SHP77 treated with DMSO at 0.1 percent for 48 hours (cell line): ENCODE data around the gene ERFL.
A peak's percentile ranks its signal among the peaks of the same experiment; 100 is the strongest.
"Not testable (repeated sequence)": the region's sequence is repeated elsewhere in the genome, so short reads cannot be mapped to it uniquely, and the experiment has no call there.

Source experiments
- DNase-seq: peaks from one replicate; lab custom pipeline; 2025; lab: John Stamatoyannopoulos, UW

The ERFL gene

DNA sequence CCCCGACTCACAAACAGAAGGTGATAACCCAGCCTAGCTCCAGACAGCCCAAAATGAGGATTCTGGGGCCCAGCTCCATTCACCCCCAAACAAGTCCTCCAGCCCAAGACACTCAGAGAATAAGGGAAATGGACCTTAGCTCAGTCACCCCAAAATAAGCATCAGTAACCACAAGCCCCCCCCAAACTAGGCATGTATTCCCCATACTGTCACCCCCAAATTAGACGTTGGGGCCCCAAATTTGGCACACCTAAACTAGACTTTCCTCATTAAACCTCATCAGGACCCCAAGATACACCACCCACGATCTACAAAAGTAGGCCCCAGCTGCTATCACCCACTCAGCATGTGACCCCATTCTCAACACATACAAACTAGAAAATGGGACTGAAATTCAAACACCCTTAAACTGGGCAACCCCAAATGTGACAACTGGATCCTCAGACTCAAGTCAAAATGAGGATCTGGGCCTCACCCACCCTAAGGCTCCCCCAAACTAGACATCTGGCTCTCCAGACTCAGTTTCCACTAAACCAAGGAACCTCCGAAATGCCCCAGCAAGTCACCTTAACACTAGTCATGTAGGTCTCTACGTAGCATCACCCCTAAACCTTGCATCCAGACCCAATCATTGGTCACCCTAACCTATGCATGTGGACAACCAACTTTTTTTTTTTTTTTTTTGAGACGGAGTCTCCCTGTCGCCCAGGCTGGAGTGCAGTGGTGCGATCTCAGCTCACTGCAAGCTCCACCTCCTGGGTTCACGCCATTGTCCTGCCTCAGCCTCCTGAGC is 13.4 kb upstream of the ERFL start:
- DNase-seq: no peak

DNA sequence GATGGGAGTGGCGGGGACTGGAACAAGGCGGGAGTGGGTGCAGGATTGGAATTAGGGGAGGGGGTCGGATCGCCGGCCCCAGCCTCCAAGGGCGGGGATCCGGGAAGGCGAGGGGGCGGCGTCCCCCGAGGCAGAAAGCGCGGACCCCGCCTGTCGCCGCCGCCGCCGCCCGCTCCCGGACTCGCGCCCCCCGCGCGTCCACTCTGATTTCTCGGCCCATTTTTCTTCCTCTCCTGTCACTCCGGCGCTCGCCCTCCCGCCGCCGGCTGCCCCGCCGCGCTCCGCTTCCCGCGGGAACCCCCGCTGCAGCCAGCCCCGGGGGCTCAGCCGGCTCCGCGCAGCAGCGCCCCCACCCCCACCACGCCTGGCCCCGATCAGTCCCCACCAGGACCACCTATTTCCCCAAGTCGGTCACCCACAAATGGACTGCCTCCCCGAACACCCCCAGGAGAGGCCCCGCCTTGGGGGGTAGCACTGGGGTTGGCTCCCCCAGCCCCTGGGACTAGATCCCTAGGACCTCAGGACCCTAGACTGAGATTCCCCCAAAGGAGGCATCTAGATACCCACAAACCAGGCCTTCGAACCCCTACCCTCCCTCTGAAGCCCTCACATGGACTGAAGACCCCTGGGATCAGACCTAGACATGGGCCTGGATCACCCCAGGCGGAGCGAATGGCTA is 12.6 kb upstream of the ERFL start:
- no peak for DNase-seq

GRCh38 chr19:41939861-41940730 is 11.8 kb upstream of the ERFL start:
- DNase-seq: no peak

DNA sequence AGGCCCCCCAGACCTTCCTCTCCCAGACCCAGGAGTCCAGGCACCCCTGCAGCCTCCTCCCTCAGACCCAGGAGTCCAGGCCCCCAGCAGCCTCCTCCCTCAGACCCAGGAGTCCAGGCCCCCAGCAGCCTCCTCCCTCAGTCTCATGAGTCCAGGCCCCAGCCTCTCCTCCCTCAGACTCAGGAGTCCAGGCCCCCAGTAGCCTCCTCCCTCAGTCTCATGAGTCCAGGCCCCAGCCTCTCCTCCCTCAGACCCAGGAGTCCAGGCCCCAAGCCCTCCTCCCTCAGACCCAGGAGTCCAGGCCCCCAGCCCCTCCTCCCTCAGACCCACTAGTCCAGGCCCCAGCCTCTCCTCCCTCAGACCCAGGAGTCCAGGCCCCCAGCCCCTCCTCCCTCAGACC is 11.0 kb upstream of the ERFL start:
- DNase-seq: not testable (repeated sequence)

DNA sequence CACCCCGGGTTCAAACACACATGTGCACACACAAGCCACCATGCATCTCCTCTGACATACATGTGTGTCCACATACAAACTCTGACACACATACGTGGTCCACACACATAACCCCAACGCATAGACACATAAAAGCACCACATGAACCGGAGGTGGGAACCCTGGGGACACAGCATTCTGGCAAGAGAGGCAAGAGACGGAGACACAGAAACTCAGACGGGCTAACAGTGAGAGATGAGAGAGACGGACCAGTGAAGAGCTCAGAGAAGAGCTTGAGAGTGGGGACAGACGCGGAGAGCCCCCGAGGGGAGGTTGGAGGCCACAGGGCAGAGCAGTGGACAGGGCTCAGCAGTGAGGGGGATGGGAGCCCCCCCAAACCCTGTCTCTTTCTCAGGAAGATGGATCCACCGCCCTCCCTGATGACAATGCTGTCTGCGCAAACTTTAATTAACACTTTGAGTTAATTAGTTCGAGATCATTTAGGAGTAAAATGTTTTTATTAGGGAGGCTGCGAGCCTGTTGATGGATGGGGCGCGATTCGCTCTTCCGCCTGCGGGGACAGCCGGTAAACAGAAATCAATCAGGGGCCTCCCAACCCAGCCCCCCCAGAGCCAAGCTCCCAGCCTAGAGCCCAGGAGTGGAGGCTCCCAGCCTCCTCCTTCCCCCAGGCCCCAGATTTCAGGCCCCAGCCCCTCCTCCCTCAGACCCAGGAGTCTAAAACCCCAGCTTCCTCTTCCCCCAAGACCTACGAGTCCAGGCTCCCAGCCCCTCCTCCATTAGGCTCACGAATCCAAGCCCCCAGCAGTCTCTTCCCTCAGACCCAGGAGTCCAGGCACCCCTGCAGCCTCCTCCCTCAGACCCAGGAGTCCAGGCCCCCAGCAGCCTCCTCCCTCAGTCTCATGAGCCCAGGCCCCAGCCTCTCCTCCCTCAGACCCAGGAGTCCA is 9.5 kb upstream of the ERFL start:
- DNase-seq: no peak

DNA sequence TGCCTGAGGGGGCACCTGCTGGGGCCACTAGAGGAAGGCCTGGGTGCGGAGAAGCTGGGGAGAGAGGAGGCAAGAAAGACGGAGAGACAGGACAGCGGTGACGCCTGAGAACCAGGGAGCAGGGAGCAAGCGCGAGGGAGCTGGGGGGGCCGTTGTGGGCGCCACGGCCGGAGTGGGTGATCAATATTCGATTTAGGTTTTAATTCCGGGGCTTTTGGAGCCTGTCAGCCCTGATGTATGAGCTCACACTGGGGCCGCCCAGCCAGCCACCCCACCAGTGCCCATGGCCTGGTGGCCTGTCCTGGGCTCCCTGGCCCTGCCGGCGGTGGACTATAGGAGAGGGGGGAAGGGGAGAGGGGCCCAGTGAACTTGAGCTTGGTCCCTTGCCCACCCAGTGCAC is 8.7 kb upstream of the ERFL start:
- no peak for DNase-seq

DNA sequence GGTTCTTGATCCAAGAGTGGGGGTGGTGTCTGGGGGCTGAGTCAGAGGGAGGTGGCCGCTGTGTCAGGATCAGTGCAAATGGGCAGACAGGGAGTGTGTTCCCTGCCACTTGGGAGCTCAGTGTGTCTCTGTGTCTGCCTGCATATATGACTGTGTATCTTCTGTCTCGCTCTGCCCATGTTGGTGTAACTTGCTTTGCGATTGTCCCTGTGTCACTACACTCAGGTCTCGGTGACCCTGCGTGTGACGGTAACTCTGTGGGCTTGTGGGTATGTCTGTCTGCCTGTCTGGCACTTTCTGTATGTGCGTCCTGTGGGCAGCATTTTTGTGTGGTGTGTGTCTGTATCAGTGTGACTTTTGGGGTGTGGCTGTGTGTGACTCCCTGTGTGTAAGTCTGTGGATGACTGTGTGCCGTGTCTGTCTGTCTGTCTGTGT is 8.2 kb upstream of the ERFL start:
- DNase-seq: no peak

DNA sequence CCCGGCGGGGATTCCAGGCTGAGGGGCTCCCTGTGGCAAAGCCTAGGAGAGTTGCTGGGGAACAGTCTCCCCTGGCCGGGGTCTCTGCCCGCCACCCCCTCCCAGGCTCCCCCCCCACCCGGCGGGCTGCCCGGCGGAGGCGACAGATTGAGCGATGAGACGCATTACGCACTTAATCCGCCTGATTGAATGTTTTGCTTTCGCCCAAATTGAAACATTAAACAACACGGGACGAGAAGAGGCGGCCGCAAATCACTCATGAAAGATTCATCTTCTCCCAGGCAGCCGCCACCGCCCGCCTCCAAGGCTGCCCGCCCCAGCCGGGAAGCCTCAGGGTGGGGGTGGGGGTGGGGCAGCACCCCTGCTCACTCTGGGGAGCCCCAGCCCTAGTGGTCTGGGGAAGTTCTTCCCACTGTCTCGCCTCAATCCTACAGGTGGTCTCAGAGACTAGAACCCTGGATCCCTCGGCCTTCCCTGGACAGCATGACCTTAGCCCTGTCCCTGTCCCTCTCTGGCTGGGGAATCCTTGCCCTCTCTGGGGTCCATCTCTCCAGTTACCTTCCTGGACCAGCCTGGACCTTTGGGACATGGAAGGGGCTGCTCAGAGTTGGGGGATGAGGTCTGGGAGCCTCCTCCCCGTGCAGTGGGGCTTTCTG is 7.6 kb upstream of the ERFL start:
- DNase-seq: no peak

DNA sequence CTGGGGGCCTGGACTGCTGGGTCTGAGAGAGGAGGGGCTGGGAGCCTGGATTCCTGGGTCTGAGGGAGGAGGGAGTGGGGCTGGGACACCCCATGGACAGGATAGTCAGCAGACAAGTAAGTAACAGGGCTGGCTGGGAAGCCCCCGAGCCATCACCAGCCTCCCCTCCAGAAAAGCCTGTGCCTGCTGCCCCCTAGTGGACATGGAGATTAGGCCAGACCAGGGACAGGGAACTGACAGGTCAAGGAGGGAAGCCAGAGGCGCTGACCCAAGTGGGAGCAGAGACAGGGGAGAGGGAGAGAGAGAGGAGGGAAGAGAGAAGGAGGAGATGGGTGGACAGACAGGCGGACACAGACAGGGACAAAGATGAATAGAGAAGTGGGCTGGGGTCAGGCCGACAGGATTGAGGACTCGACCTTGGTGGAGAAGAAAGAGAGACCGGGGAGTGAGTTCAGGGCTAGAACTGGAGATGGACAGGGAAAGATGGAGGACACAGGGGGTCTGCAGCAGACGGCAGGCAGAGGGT is 6.7 kb upstream of the ERFL start:
- peak; percentile 20 for DNase-seq

- DNase-seq: no peak
Observed at GRCh38 chr19:41933693-41934426, 5.6 kb upstream of the ERFL start.

- DNase-seq: no peak
Observed at GRCh38 chr19:41932720-41933332, 4.6 kb upstream of the ERFL start.

GRCh38 chr19:41932259-41932719 is 4.0 kb upstream of the ERFL start:
- DNase-seq: no peak

- DNase-seq: no peak
Observed at GRCh38 chr19:41930926-41931592, 2.8 kb upstream of the ERFL start.

DNA sequence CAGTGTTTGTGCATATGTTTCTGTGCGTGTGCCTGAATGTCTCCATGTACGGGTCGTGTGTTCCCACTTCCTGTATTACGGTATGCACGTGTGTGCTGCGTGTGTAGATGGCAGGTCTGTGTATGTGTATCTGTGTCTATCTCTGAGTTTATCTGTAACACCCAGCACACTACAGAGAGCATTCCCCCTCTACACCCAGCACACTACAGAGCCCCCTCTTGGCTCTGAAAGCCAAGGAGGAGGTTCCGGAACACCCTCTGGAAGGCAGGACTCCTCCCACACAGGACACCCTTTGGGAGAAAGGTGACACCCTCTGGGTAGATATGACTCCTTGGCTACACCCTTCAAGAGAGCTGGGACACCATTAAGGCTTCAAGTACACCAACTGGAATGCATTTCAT is 2.1 kb upstream of the ERFL start:
- no peak for DNase-seq

- DNase-seq: no peak
Observed at GRCh38 chr19:41929536-41930071, 1.4 kb upstream of the ERFL start.

DNA sequence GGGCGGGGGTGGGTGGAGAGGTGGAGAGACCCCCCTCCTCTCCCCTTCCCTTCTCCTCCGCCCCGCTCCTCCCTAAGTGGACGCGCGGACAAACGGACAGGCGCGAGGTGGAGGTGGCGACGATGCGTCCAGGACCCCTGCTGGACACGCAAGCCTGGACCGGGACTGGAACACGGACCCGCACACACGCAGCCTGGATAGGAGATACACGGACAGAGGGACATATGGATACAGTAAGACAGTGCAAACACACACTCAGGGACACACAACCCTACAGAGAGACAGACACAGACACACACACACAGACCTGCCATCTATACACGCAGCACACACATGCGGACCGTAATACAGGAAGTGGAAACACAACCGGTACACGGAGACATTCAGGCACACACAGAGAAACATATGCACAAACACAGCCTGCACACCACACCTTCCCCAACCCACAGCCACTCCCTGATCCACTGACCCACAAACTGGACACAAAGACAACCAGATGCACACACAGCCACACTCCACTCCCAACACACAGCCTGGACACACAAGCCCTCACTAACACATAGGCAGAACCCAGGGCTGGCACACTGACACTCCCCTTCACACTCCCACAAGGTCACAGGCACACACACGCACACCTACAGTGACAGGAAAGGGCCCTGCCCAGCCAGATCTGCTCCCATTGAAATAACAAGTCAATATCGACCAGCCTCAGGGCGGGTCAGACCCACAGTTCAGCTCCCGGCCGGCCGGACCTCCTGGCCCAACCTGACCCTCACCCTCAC is 696 bp upstream of the ERFL start:
- DNase-seq: no peak

- DNase-seq: no peak
Observed at GRCh38 chr19:41927497-41928192, 604 bp downstream of the ERFL start.
